ENCODE measurements around the gene ZBTB16. TPM values are rescaled to one million over a fixed set of nuclear protein-coding genes. Genes with fewer than 3 reads are reported as not detected.

ZBTB16 gene
- polyA plus RNA-seq, 1 donor (not counting 4 experiments of a cell fraction or from before 2014, with no cell fraction given): 0.18 TPM

DNA sequence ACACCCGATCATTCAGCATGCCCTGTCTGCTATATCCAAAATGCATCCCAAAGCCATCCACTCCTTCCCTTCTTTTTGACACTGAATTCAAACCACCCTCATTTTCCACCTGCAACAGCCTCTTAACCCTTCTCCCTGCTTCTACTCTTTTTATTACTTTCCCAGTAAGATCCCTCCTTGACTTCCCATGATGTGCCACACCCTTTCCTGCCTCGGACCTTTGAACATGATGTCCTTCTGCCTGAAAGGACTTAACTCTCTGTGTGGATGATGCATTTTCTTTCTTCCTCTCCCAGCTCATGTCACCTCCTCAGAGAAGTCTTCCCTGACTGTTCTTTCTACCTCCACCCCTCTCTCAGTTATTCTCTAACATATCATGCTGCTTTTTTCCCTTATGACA lies 48.1 kb upstream of the ZBTB16 start:
- H3K79me2 ChIP-seq (ENCODE audit: control insufficient read depth, insufficient read depth, low read length): no peaks in the 10 kb centered on the region
- no peaks in the 10 kb centered on the region for H3K36me3 ChIP-seq (ENCODE audit: control insufficient read depth in 2 of 2, extremely low read depth in 1 of 2, insufficient read depth in 2 of 2, low read length in 2 of 2)
- DNase-seq (ENCODE audit: low read depth, low spot score) (no peak), FAIRE-seq (no peak)
- TF ChIP-seq EZH2 (IDR thresholded peaks at IDR 0.05; ENCODE audit: low read length): no peak
- TF ChIP-seq, protein P1, sequence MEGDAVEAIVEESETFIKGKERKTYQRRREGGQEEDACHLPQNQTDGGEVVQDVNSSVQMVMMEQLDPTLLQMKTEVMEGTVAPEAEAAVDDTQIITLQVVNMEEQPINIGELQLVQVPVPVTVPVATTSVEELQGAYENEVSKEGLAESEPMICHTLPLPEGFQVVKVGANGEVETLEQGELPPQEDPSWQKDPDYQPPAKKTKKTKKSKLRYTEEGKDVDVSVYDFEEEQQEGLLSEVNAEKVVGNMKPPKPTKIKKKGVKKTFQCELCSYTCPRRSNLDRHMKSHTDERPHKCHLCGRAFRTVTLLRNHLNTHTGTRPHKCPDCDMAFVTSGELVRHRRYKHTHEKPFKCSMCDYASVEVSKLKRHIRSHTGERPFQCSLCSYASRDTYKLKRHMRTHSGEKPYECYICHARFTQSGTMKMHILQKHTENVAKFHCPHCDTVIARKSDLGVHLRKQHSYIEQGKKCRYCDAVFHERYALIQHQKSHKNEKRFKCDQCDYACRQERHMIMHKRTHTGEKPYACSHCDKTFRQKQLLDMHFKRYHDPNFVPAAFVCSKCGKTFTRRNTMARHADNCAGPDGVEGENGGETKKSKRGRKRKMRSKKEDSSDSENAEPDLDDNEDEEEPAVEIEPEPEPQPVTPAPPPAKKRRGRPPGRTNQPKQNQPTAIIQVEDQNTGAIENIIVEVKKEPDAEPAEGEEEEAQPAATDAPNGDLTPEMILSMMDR (optimal IDR thresholded peaks at IDR 0.05 in 1 of 3, IDR thresholded peaks at IDR 0.05 in 1 of 3, conservative IDR thresholded peaks at IDR 0.05 in 1 of 3; ENCODE audit: extremely low read depth in 1 of 3, insufficient read depth in 2 of 3, low read length in 3 of 3): no peak
- no peaks in the 10 kb centered on the region for H3K9me3 ChIP-seq (ENCODE audit: control insufficient read depth, low read depth, low read length)
- no peaks in the 10 kb centered on the region for H3K9me1 ChIP-seq (ENCODE audit: control insufficient read depth, extremely low read depth, insufficient read depth, low read length)
- H3K27me3 ChIP-seq (ENCODE audit: control insufficient read depth, extremely low read depth, insufficient read depth, low read length): no peaks in the 10 kb centered on the region
- no peaks in the 10 kb centered on the region for H4K20me1 ChIP-seq (ENCODE audit: control insufficient read depth, extremely low read depth, insufficient read depth, low read length)
- H3K9ac ChIP-seq (ENCODE audit: control insufficient read depth, extremely low read depth, insufficient read depth, low read length): no peak overlapping the region
- dilution Hi-C loops (cut with MboI; ENCODE audit: extremely low pct_ligation_motif_present, low sequenced_read_pairs): no loop called here
- H2AFZ ChIP-seq (ENCODE audit: control insufficient read depth, low read length): no peak overlapping the region
- H3K27ac ChIP-seq (ENCODE audit: control insufficient read depth, insufficient read depth, low read length): no peak overlapping the region
- no peak overlapping the region for H3K4me2 ChIP-seq (ENCODE audit: control insufficient read depth, extremely low read depth, insufficient read depth, low read depth, low read length)
- H3K4me3 ChIP-seq (ENCODE audit: control insufficient read depth in 2 of 3, extremely low read depth in 1 of 3, insufficient read depth in 2 of 3, low read depth in 1 of 3, low read length in 3 of 3): no peak overlapping the region
- H3K4me1 ChIP-seq (ENCODE audit: control insufficient read depth, extremely low read depth, insufficient read depth, low read length): no peaks in the 10 kb centered on the region

DNA sequence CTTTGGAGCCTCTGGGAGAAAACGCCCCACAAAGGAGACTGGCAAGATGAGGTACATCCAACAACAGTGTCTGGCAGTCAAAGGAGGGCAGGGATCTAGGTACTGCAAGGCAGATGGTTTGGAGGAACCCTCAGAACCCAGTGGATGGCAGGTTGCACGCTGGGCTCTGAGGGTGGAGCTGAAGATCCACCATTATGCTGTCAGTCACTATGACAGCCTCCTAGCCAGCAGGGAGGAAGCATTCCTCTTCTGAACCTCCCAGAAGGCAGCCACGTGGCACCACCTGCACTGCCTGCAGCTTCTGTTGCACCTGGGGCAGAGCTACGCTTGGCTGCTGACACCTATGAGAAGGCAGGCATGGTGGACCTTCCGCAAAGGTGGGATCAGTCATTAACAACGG lies 44.4 kb upstream of the ZBTB16 start:
- FAIRE-seq: no peak
- dilution Hi-C loops (cut with MboI; ENCODE audit: extremely low pct_ligation_motif_present, low sequenced_read_pairs): no loop called here
- Histone ChIP-seq H3K4me3 (ENCODE audit: control insufficient read depth in 2 of 3, extremely low read depth in 1 of 3, insufficient read depth in 2 of 3, low read depth in 1 of 3, low read length in 3 of 3) (no peak overlapping the region), H3K4me1 (ENCODE audit: control insufficient read depth, extremely low read depth, insufficient read depth, low read length) (no peaks in the 10 kb centered on the region), H3K36me3 (ENCODE audit: control insufficient read depth in 2 of 2, extremely low read depth in 1 of 2, insufficient read depth in 2 of 2, low read length in 2 of 2) (no peaks in the 10 kb centered on the region), H3K9me3 (ENCODE audit: control insufficient read depth, low read depth, low read length) (no peaks in the 10 kb centered on the region), H3K4me2 (ENCODE audit: control insufficient read depth, extremely low read depth, insufficient read depth, low read depth, low read length) (no peak overlapping the region), H3K27ac (ENCODE audit: control insufficient read depth, insufficient read depth, low read length) (no peak overlapping the region), H3K79me2 (ENCODE audit: control insufficient read depth, insufficient read depth, low read length) (no peaks in the 10 kb centered on the region), H3K9me1 (ENCODE audit: control insufficient read depth, extremely low read depth, insufficient read depth, low read length) (no peaks in the 10 kb centered on the region), H4K20me1 (ENCODE audit: control insufficient read depth, extremely low read depth, insufficient read depth, low read length) (no peaks in the 10 kb centered on the region), H3K9ac (ENCODE audit: control insufficient read depth, extremely low read depth, insufficient read depth, low read length) (no peak overlapping the region), H2AFZ (ENCODE audit: control insufficient read depth, low read length) (no peak overlapping the region), H3K27me3 (ENCODE audit: control insufficient read depth, extremely low read depth, insufficient read depth, low read length) (no peaks in the 10 kb centered on the region)
- no peak for DNase-seq (ENCODE audit: low read depth, low spot score)
- TF ChIP-seq EZH2 (IDR thresholded peaks at IDR 0.05; ENCODE audit: low read length): no peak
- TF ChIP-seq, protein P1 (optimal IDR thresholded peaks at IDR 0.05 in 1 of 3, IDR thresholded peaks at IDR 0.05 in 1 of 3, conservative IDR thresholded peaks at IDR 0.05 in 1 of 3; ENCODE audit: extremely low read depth in 1 of 3, insufficient read depth in 2 of 3, low read length in 3 of 3): no peak
